NCI-H460 (cell line): Measurements from ENCODE around the gene KCTD15. TPM values are rescaled to one million over a fixed set of nuclear protein-coding genes. Genes with fewer than 3 reads are reported as not detected.

Experiments used
- DNase-seq: peaks from one replicate; pipeline ENCODE4 v3.0.0-alpha.2; 2016; ENCODE audit warnings: low read depth; ENCODE audit errors: extremely low read depth
- total RNA-seq: library from RNA; depleted of rRNA; stranded (reverse); fragments of >200 nt; shearing (Covaris generic); gene quantifications from 2 replicates; pipeline ENCODE4 v1.2.3, GENCODE V29; 2014

Gene KCTD15
- total RNA-seq, 1 experiment from 2014 or later = 28.0 TPM

- DNase-seq = peak; percentile 60
These were observed 1.1 kb upstream of the KCTD15 start for GRCh38 chr19:33795370-33796163.

- DNase-seq = no peak
These were observed 1.4 kb downstream of the KCTD15 start for GRCh38 chr19:33797802-33798671.

- DNase-seq = no peak
These were observed 2.0 kb downstream of the KCTD15 start for GRCh38 chr19:33798681-33799111.

- DNase-seq = no peak
These were observed 2.8 kb downstream of the KCTD15 start for GRCh38 chr19:33799476-33799875.

GRCh38 chr19:33800012-33800680 lies 3.5 kb downstream of the KCTD15 start:
- no peak for DNase-seq

- DNase-seq = no peak
These were observed 4.7 kb downstream of the KCTD15 start for GRCh38 chr19:33801411-33801810.

- DNase-seq = no peak
These were observed 5.3 kb downstream of the KCTD15 start for GRCh38 chr19:33802001-33802400.

- no peak for DNase-seq
These were observed 6.1 kb downstream of the KCTD15 start for GRCh38 chr19:33802801-33803200.

- no peak for DNase-seq
These were observed 6.7 kb downstream of the KCTD15 start for GRCh38 chr19:33803383-33803782.

GRCh38 chr19:33804021-33804799 lies 7.5 kb downstream of the KCTD15 start:
- no peak for DNase-seq

GRCh38 chr19:33805313-33805712 lies 8.6 kb downstream of the KCTD15 start:
- no peak for DNase-seq

GRCh38 chr19:33805840-33806433 lies 9.3 kb downstream of the KCTD15 start:
- DNase-seq = no peak

- no peak for DNase-seq
These were observed 9.8 kb downstream of the KCTD15 start for GRCh38 chr19:33806434-33806881.

GRCh38 chr19:33808399-33808798 lies 11.7 kb downstream of the KCTD15 start:
- DNase-seq = no peak

GRCh38 chr19:33809960-33810359 lies 13.3 kb downstream of the KCTD15 start:
- no peak for DNase-seq

- no peak for DNase-seq
These were observed 14.2 kb downstream of the KCTD15 start for GRCh38 chr19:33810821-33811220.

- no peak for DNase-seq
These were observed 14.6 kb downstream of the KCTD15 start for GRCh38 chr19:33811246-33811645.

GRCh38 chr19:33811736-33812387 lies 15.2 kb downstream of the KCTD15 start:
- no peak for DNase-seq
